Common myeloid progenitor, CD34-positive (primary cell): Measurements from ENCODE around the gene LCN1.

ENCODE experiments used
- CTCF ChIA-PET: fragments of 350-600 bp; sonication (Branson Sonifier 250); formaldehyde crosslinking; loops from one replicate; lab custom pipeline; 2021; ENCODE audit warnings: antibody characterized with exemption; lab: Charles Lee
- POLR2A ChIA-PET: fragments of 350-600 bp; sonication (Branson Sonifier 250); formaldehyde crosslinking; loops from one replicate; lab custom pipeline; 2021; ENCODE audit warnings: antibody characterized with exemption; lab: Charles Lee
- DNase-seq, 3 donors: peaks; one replicate each; pipeline versions ENCODE4 v3.0.0 to v3.0.0-alpha.2; 2013
- H3K27ac ChIP-seq, 2 experiments: 1 replicate in 1 of 2; 2 replicates in 1 of 2; pipeline ENCODE4 v1.7.0; 2013; ENCODE audit warnings: inconsistent platforms in 2 of 2, low read length in 2 of 2, mild to moderate bottlenecking in 2 of 2, low read depth in 1 of 2, moderate library complexity in 1 of 2; ENCODE audit not compliant: severe bottlenecking in 2 of 2, insufficient read depth in 1 of 2, poor library complexity in 1 of 2
- H3K27me3 ChIP-seq, 5 experiments: replicated peaks in 2 of 5; 1 replicate in 3 of 5; 2 replicates in 2 of 5; pipeline versions ENCODE4 v1.6.1 to v1.7.0; 2013; ENCODE audit warnings: low read length in 4 of 5, mild to moderate bottlenecking in 2 of 5, moderate library complexity in 2 of 5, inconsistent platforms in 1 of 5; ENCODE audit not compliant: insufficient read depth in 5 of 5, control insufficient read depth in 4 of 5
- H3K36me3 ChIP-seq, 4 experiments: 1 replicate in 2 of 4; 2 replicates in 2 of 4; pipeline versions ENCODE4 v1.6.1 to v1.7.0; 2013; ENCODE audit warnings: low read length in 3 of 4, control low read depth in 1 of 4, mild to moderate bottlenecking in 1 of 4; ENCODE audit not compliant: control insufficient read depth in 4 of 4, insufficient read depth in 4 of 4
- H3K4me1 ChIP-seq, 4 experiments: 1 replicate in 3 of 4; 2 replicates in 1 of 4; pipeline versions ENCODE4 v1.6.1 to v1.7.1; 2013; ENCODE audit warnings: low read length in 3 of 4, mild to moderate bottlenecking in 3 of 4, control low read depth in 1 of 4, inconsistent platforms in 1 of 4, moderate library complexity in 1 of 4; ENCODE audit not compliant: control insufficient read depth in 4 of 4, insufficient read depth in 4 of 4; ENCODE audit errors: control extremely low read depth in 1 of 4
- H3K4me3 ChIP-seq, 7 experiments: 1 replicate in 4 of 7; 2 replicates in 3 of 7; pipeline versions ENCODE4 v1.5.1 to v1.7.0; 2013; ENCODE audit warnings: mild to moderate bottlenecking in 7 of 7, low read length in 6 of 7, moderate library complexity in 6 of 7, inconsistent platforms in 2 of 7, low read depth in 2 of 7, control low read depth in 1 of 7; ENCODE audit not compliant: insufficient read depth in 4 of 7, control insufficient read depth in 1 of 7; ENCODE audit errors: extremely low read depth in 1 of 7
- H3K9me3 ChIP-seq, 5 experiments: 1 replicate in 4 of 5; 2 replicates in 1 of 5; pipeline versions ENCODE4 v1.6.1 to v1.7.1; 2013; ENCODE audit warnings: low read length in 4 of 5, mild to moderate bottlenecking in 2 of 5, inconsistent platforms in 1 of 5, low read depth in 1 of 5, moderate library complexity in 1 of 5; ENCODE audit not compliant: control insufficient read depth in 4 of 5, insufficient read depth in 2 of 5; ENCODE audit errors: control extremely low read depth in 1 of 5
- WGBS: methylation state at CpG from one replicate; pipeline ENCODE4 v1.1.5; 2013; ENCODE audit not compliant: insufficient coverage; 5-methylcytosine and 5-hydroxymethylcytosine counted together

Gene LCN1

GRCh38 chr9:135502168-135502872 lies 18.9 kb upstream of the LCN1 start:
- peak overlapping the region in 1 of 2 experiments; percentile 82 for H3K27ac ChIP-seq
- peaks cover 0 to 41% (median 29%) of the 10 kb centered on the region in 4 experiments for H3K36me3 ChIP-seq
- POLR2A ChIA-PET = no interaction called here
- peaks cover 0 to 32% (median 29%) of the 10 kb centered on the region in 4 experiments for H3K4me1 ChIP-seq
- H3K4me3 ChIP-seq = peak overlapping the region in 1 of 7 experiments; percentile 74
- no peaks in the 10 kb centered on the region for H3K9me3 ChIP-seq
- H3K27me3 ChIP-seq = peaks cover 0 to 10% (median 0%) of the 10 kb centered on the region in 5 experiments
- DNase-seq = no peak
- CTCF ChIA-PET = interaction anchor here (1.2 kb wide), 1 partner anchor 39 kb away, joined by 3 read pairs; no protein-coding TSS in a partner anchor
- whole genome bisulfite sequencing = 98% methylated on average over 14 of the region's 15 CpGs

DNA sequence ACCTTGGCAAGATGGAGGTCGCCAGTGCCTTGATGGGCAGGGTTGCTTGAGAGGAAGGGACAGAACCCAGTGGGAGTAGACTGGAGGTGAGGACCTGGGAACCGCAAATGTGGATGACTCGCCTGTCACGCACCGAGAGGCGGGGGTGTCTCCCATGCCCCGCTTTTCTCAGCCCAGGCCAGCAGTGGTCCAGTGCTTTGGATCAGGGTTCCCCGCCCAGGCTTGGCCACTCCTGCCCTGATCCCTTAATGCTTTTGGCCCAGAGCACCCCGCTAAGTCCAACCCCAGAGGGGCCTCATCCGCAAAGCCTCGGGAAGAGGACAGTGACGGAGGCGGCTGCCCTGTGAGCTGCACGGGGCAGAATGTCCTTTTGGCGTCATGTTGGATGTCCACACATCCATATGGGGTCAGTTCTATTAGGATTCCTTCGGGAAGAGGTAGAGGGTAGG lies 18.3 kb upstream of the LCN1 start:
- Histone ChIP-seq H3K36me3 (peaks cover 0 to 41% (median 29%) of the 10 kb centered on the region in 4 experiments), H3K27ac (no peak overlapping the region), H3K4me3 (no peak overlapping the region), H3K27me3 (peaks cover 0 to 8% (median 0%) of the 10 kb centered on the region in 5 experiments), H3K4me1 (peaks cover 0 to 32% (median 29%) of the 10 kb centered on the region in 4 experiments), H3K9me3 (no peaks in the 10 kb centered on the region)
- no peak for DNase-seq
- CTCF ChIA-PET = interaction anchor here (1.2 kb wide), 1 partner anchor 40 kb away, joined by 3 read pairs; no protein-coding TSS in a partner anchor
- POLR2A ChIA-PET = no interaction called here
- whole genome bisulfite sequencing = 97% methylated on average over 16 of the region's 16 CpGs

- ChIA-PET POLR2A (no interaction called here), CTCF (interaction anchor here (0.8 to 1.3 kb wide), 4 partner anchors 14 to 31 kb away, joined by 3 to 5 read pairs (median 4); no protein-coding TSS in a partner anchor)
- Histone ChIP-seq H3K27ac (no peak overlapping the region), H3K4me3 (no peak overlapping the region), H3K36me3 (peaks cover 0 to 41% (median 29%) of the 10 kb centered on the region in 4 experiments), H3K9me3 (peaks cover 0 to 3% (median 0%) of the 10 kb centered on the region in 5 experiments), H3K4me1 (peaks cover 0 to 32% (median 29%) of the 10 kb centered on the region in 4 experiments), H3K27me3 (peaks cover 0 to 3% (median 0%) of the 10 kb centered on the region in 5 experiments)
- no peak for DNase-seq
- 97% methylated on average over 32 of the region's 41 CpGs for WGBS
Observed at GRCh38 chr9:135503371-135504261, 17.6 kb upstream of the LCN1 start.

DNA sequence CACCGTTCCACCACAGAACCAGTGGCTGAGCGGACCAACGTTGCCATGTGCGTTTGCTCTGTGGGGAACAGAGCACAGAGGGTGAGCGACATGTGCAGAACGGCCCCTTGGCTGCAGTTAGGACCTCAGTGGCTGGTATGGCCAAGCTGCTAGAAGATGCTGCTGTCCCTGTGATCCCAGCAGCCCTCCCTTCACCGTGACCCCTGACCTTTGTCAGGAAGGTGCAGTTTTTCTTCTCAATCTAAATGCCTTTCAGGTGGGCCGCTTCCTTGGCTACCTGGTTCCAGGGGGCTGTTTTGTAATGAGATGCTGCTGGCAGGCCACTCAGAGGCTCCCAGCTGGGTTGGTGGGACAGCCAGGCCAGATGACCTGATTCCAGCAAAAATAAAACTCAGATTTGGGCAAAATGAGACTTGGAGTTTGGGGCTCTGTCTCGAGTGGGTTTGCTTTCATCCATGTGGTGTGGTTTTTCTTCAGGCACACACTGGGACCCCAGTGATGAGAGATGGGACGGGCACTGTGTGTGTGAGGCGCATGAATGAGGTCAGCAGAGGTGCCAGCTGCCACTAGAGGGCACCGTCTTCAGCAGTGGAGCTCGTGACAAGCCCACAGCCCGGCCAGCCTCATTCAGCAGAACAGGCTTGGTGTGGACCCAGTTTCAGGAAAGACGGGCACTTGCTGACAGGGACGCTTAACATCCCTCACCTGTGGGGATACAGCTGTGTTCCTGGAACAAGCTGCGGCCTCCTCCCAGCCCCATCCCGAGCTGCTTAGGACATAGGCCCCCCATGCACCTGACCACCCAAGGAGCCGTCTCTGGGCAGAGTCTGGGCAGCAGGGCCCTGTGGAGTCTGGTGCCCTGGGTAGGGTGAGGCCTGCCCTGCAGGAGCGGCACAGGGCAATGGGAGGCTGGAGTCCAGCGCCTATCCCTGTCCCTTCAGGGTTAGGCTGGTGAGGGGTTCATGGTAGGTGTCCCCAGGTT lies 16.7 kb upstream of the LCN1 start:
- peak; percentile 61 to 73 (median 72) for DNase-seq
- no peaks in the 10 kb centered on the region for H3K27me3 ChIP-seq
- POLR2A ChIA-PET = no interaction called here
- peaks cover 0 to 41% (median 29%) of the 10 kb centered on the region in 4 experiments for H3K36me3 ChIP-seq
- peaks cover 0 to 6% (median 0%) of the 10 kb centered on the region in 5 experiments for H3K9me3 ChIP-seq
- H3K4me1 ChIP-seq = peaks cover 0 to 26% (median 21%) of the 10 kb centered on the region in 4 experiments
- no peak overlapping the region for H3K4me3 ChIP-seq
- CTCF ChIA-PET = interaction anchor here (0.7 to 1.5 kb wide), 9 partner anchors 9 to 285 kb away, joined by 3 to 6 read pairs (median 4); no protein-coding TSS in a partner anchor
- no peak overlapping the region for H3K27ac ChIP-seq
- 80% methylated on average over 21 of the region's 21 CpGs for WGBS

GRCh38 chr9:135505406-135506187 lies 15.6 kb upstream of the LCN1 start:
- WGBS = 98% methylated on average over 17 of the region's 24 CpGs
- Histone ChIP-seq H3K27ac (no peak overlapping the region), H3K36me3 (peaks cover 0 to 41% (median 29%) of the 10 kb centered on the region in 4 experiments), H3K9me3 (peaks cover 0 to 6% (median 0%) of the 10 kb centered on the region in 5 experiments), H3K27me3 (peaks cover 0 to 2% (median 0%) of the 10 kb centered on the region in 5 experiments), H3K4me3 (no peak overlapping the region), H3K4me1 (peaks cover 0 to 19% (median 13%) of the 10 kb centered on the region in 4 experiments)
- CTCF ChIA-PET = interaction anchor here (0.7 to 1.5 kb wide), 6 partner anchors 10 to 286 kb away, joined by 3 to 6 read pairs (median 4); no protein-coding TSS in a partner anchor
- no peak for DNase-seq
- POLR2A ChIA-PET = no interaction called here
